ENCODE data around the gene HPD.
"Not testable (repeated sequence)": the region's sequence is repeated elsewhere in the genome, so short reads cannot be mapped to it uniquely, and the experiment has no call there.

HPD gene

GRCh38 chr12:121872546-121873215 lies 14.0 kb upstream of the HPD start:
- no peak overlapping the region for H3K4me3 ChIP-seq (ENCODE audit: low read depth, low read length)
- TF ChIP-seq POLR2A (IDR thresholded peaks at IDR 0.05; ENCODE audit: extremely low read depth, insufficient read length): no peak
- TF ChIP-seq, protein P1, sequence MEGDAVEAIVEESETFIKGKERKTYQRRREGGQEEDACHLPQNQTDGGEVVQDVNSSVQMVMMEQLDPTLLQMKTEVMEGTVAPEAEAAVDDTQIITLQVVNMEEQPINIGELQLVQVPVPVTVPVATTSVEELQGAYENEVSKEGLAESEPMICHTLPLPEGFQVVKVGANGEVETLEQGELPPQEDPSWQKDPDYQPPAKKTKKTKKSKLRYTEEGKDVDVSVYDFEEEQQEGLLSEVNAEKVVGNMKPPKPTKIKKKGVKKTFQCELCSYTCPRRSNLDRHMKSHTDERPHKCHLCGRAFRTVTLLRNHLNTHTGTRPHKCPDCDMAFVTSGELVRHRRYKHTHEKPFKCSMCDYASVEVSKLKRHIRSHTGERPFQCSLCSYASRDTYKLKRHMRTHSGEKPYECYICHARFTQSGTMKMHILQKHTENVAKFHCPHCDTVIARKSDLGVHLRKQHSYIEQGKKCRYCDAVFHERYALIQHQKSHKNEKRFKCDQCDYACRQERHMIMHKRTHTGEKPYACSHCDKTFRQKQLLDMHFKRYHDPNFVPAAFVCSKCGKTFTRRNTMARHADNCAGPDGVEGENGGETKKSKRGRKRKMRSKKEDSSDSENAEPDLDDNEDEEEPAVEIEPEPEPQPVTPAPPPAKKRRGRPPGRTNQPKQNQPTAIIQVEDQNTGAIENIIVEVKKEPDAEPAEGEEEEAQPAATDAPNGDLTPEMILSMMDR (IDR thresholded peaks at IDR 0.05; ENCODE audit: low read depth, low read length): no peak
- TF ChIP-seq MYC (IDR thresholded peaks at IDR 0.05; ENCODE audit: low read depth, low read length): no peak
- TF ChIP-seq, protein P2, sequence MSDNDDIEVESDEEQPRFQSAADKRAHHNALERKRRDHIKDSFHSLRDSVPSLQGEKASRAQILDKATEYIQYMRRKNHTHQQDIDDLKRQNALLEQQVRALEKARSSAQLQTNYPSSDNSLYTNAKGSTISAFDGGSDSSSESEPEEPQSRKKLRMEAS (IDR thresholded peaks at IDR 0.05; ENCODE audit: low read depth, low read length): no peak
- no peak for DNase-seq (ENCODE audit: low read depth)

GRCh38 chr12:121871467-121871866 lies 12.8 kb upstream of the HPD start:
- no peak for DNase-seq (ENCODE audit: low read depth)
- TF ChIP-seq, protein P1 (IDR thresholded peaks at IDR 0.05; ENCODE audit: low read depth, low read length): no peak
- TF ChIP-seq, protein P2 (IDR thresholded peaks at IDR 0.05; ENCODE audit: low read depth, low read length): no peak
- no peak for TF ChIP-seq MYC (IDR thresholded peaks at IDR 0.05; ENCODE audit: low read depth, low read length)
- no peak for TF ChIP-seq POLR2A (IDR thresholded peaks at IDR 0.05; ENCODE audit: extremely low read depth, insufficient read length)
- H3K4me3 ChIP-seq (ENCODE audit: low read depth, low read length): no peak overlapping the region

GRCh38 chr12:121869229-121869628 lies 10.6 kb upstream of the HPD start:
- not testable (repeated sequence) for DNase-seq (ENCODE audit: low read depth); H3K4me3 ChIP-seq (ENCODE audit: low read depth, low read length)

DNA sequence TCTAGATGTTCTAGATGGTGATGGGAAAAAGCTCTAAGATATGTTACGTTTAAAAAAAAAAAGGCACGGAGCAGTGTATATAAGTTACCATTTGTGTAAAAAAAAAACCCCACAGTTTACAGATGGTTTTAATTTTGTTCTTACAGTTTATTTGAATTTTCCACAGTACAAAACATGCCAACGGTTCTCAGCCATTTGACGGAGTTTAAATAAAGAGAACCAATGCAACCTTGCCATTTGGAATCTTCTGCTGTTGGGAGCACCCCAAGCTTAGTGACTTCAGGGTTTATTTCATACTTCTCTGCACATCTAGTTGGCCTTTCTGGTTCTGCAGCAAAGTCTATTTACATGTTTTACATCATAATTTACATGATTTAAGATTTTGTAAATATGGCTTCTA lies 7.7 kb upstream of the HPD start:
- TF ChIP-seq MYC (IDR thresholded peaks at IDR 0.05; ENCODE audit: low read depth, low read length): no peak
- TF ChIP-seq, protein P1 (IDR thresholded peaks at IDR 0.05; ENCODE audit: low read depth, low read length): no peak
- TF ChIP-seq, protein P2 (IDR thresholded peaks at IDR 0.05; ENCODE audit: low read depth, low read length): no peak
- TF ChIP-seq POLR2A (IDR thresholded peaks at IDR 0.05; ENCODE audit: extremely low read depth, insufficient read length): no peak
- DNase-seq (ENCODE audit: low read depth): no peak
- no peak overlapping the region for H3K4me3 ChIP-seq (ENCODE audit: low read depth, low read length)

DNA sequence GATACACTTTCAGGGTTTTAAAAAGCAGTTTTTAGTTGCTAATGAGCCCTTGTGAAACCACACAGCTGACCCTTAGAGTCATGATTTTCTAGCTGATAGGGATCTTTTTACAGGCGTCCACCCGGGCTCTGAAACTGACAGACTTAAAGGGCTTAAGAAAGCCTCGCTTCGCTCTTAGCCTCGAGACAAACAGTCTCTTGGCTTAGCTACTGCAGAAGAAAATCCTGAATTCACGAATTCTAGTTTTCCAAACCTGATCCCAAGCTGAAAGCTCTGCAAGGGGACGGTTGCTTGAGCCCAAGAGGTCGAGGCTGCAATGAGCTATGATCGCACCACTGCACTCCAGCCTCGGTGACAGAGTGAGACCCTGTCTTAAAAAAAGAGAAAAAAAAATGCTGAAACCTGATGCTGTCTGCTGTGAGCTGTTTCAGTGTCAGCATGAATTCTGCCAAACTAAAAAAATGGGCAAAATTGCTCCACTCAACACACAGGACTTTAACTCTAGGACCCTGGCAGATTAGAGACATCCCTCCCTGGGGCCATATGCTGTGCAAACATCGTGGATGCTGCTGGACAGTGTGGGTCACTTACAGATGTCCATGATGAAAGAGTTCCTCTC lies 3.1 kb upstream of the HPD start:
- no peak overlapping the region for H3K4me3 ChIP-seq (ENCODE audit: low read depth, low read length)
- DNase-seq (ENCODE audit: low read depth): peak; percentile 44
- TF ChIP-seq, protein P1 (IDR thresholded peaks at IDR 0.05; ENCODE audit: low read depth, low read length): no peak
- no peak for TF ChIP-seq POLR2A (IDR thresholded peaks at IDR 0.05; ENCODE audit: extremely low read depth, insufficient read length)
- TF ChIP-seq MYC (IDR thresholded peaks at IDR 0.05; ENCODE audit: low read depth, low read length): no peak
- TF ChIP-seq, protein P2 (IDR thresholded peaks at IDR 0.05; ENCODE audit: low read depth, low read length): 0 out of 2 replicates have a peak, but pooled peaks have one; percentile 10

GRCh38 chr12:121860699-121861098 lies 2.0 kb upstream of the HPD start:
- DNase-seq (ENCODE audit: low read depth): not testable (repeated sequence)

DNA sequence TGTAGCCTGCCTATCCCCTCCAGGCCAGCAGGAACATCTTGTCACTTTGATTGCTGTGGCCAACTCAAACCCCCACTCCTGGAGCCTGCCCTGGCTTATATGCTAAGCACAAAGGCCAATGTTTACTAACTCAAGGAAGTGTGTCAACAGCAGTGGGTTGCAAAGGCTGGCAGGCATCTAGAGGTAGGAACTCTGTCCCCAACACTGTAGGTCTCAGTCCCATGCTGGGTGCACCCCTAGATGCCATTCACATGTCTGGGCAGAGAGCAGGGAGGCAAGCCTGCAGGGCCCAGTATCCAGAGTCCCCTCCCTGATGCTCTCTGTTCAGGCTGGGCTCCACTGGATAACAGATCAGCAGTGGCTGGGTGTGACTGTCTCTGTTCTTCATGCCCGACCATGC lies 1.6 kb upstream of the HPD start:
- DNase-seq (ENCODE audit: low read depth): no peak

More at GRCh38 chr12:121860699-121861098, 2.0 kb upstream of the HPD start:
- not testable (repeated sequence) for H3K4me3 ChIP-seq (ENCODE audit: low read depth, low read length)

More for the DNA sequence above, 1.6 kb upstream of the HPD start:
- TF ChIP-seq, protein P2 (IDR thresholded peaks at IDR 0.05; ENCODE audit: low read depth, low read length): no peak
- TF ChIP-seq MYC (IDR thresholded peaks at IDR 0.05; ENCODE audit: low read depth, low read length) (no peak), POLR2A (IDR thresholded peaks at IDR 0.05; ENCODE audit: extremely low read depth, insufficient read length) (no peak)
- TF ChIP-seq, protein P1 (IDR thresholded peaks at IDR 0.05; ENCODE audit: low read depth, low read length): no peak
- no peak overlapping the region for H3K4me3 ChIP-seq (ENCODE audit: low read depth, low read length)
